Sigmoid colon (tissue), 4 donors: Measurements from ENCODE around the gene RPUSD3.

Source experiments
- EP300 ChIP-seq, 4 donors: sonication (generic); formaldehyde crosslinking; IDR thresholded peaks; one replicate each; pipeline ENCODE4 v1.6.1; 2017; ENCODE audit warnings: antibody characterized with exemption in 4 of 4
- POLR2A ChIP-seq, 2 donors: fragments of 450-650 bp; IDR thresholded peaks; one replicate each; pipeline ENCODE4 v1.6.1; 2016; ENCODE audit warnings: antibody characterized with exemption in 2 of 2, mild to moderate bottlenecking in 2 of 2, moderate library complexity in 2 of 2
- POLR2AphosphoS5 ChIP-seq, 4 donors: sonication (generic); formaldehyde crosslinking; IDR thresholded peaks; one replicate each; pipeline ENCODE4 v1.6.1; 2017; ENCODE audit warnings: antibody characterized with exemption in 4 of 4
- TF ChIP-seq, protein P1 (sequence below), 4 experiments: fragments of 450-650 bp in 3 of 4; fragments of 200-600 bp in 1 of 4; IDR thresholded peaks; one replicate each; pipeline ENCODE4 v1.5.1; 2016 to 2019; ENCODE audit warnings: antibody characterized with exemption in 4 of 4, mild to moderate bottlenecking in 3 of 4, moderate library complexity in 2 of 4

DNA sequence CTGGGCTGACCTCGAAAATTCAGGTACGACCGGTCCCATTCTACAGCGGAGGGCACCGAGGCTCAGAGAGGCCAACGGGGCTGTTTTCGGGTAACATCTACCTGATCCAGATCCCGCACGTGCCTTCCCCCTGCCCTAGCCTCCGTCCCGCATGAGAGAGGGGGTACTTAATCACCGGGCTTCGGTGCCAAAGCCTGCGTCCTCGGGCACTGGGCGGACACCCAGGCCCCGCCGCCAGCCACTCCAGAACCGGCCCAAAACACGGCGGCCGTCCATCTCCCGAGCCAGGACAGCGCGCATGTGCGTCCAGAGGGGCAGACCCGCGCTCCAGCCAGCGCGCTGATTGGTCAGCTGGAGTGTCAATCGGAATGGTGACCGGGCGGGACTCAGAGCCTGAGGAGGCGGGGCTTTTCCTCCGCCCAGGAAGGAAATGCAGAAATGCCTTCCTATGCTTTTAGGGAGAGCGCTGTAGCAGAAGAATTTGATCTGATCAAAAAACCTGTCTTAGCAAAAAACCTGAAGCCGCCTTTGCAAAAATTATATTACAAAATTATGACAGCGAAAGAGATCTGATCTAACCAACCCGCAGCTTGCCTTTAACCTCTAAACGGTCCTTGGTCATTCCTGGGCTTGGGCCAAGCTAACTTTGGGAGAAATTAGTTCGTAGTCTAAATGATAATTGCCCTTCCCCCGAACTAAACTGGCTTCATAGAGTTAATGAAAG lies at the start of gene RPUSD3:
- TF ChIP-seq, protein P1, sequence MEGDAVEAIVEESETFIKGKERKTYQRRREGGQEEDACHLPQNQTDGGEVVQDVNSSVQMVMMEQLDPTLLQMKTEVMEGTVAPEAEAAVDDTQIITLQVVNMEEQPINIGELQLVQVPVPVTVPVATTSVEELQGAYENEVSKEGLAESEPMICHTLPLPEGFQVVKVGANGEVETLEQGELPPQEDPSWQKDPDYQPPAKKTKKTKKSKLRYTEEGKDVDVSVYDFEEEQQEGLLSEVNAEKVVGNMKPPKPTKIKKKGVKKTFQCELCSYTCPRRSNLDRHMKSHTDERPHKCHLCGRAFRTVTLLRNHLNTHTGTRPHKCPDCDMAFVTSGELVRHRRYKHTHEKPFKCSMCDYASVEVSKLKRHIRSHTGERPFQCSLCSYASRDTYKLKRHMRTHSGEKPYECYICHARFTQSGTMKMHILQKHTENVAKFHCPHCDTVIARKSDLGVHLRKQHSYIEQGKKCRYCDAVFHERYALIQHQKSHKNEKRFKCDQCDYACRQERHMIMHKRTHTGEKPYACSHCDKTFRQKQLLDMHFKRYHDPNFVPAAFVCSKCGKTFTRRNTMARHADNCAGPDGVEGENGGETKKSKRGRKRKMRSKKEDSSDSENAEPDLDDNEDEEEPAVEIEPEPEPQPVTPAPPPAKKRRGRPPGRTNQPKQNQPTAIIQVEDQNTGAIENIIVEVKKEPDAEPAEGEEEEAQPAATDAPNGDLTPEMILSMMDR (IDR thresholded peaks at IDR 0.05), result no peak
- peak in 1 of 2 donors; percentile 50 for TF ChIP-seq POLR2A (IDR thresholded peaks at IDR 0.05)
- peak; percentile 80 to 92 (median 84) for TF ChIP-seq POLR2AphosphoS5 (IDR thresholded peaks at IDR 0.05)
- no peak for TF ChIP-seq EP300 (IDR thresholded peaks at IDR 0.05)
